DND-41 (cell line): ENCODE measurements around the gene PMPCA.

Experiments used
- ATAC-seq: fragments of 200-7000 bp; cut with Tn5 transposase; 3 replicates; pipeline ENCODE4 v1.9.1; 2021; ENCODE audit warnings: low read depth; ENCODE audit not compliant: insufficient read depth
- DNase-seq: peaks from one replicate; pipeline ENCODE4 v3.0.0-alpha.2; 2020
- H2AFZ ChIP-seq: 2 replicates; pipeline ENCODE4 v1.6.0; 2012; ENCODE audit warnings: low read depth, low read length
- H3K27ac ChIP-seq: 2 replicates; pipeline ENCODE4 v1.5.1; 2012; ENCODE audit warnings: low read length, inconsistent platforms
- H3K27me3 ChIP-seq: fragments of 200-600 bp; sonication (generic); 2 replicates; pipeline ENCODE4 v1.6.0; 2012; ENCODE audit warnings: low read length, mild to moderate bottlenecking, inconsistent platforms; ENCODE audit not compliant: insufficient read depth, poor library complexity
- H3K36me3 ChIP-seq: 2 replicates; pipeline ENCODE4 v1.5.1; 2012; ENCODE audit warnings: low read length, inconsistent platforms; ENCODE audit not compliant: insufficient read depth
- H3K4me1 ChIP-seq: 2 replicates; pipeline ENCODE4 v1.5.1; 2012; ENCODE audit warnings: mild to moderate bottlenecking, low read length; ENCODE audit not compliant: insufficient read depth
- H3K4me2 ChIP-seq: 2 replicates; pipeline ENCODE4 v1.6.0; 2012; ENCODE audit warnings: mild to moderate bottlenecking, moderate library complexity, low read length, inconsistent platforms; ENCODE audit not compliant: insufficient read depth
- H3K4me3 ChIP-seq, 2 experiments: fragments of 200-600 bp in 1 of 2; shearing (Covaris generic) in 1 of 2; 2 replicates each; pipeline ENCODE4 v1.5.1; 2012 to 2016; ENCODE audit warnings: inconsistent platforms in 2 of 2, low read length in 2 of 2, mild to moderate bottlenecking in 2 of 2, low read depth in 1 of 2, moderate library complexity in 1 of 2
- H3K79me2 ChIP-seq: 2 replicates; pipeline ENCODE4 v1.6.0; 2012; ENCODE audit warnings: low read length, inconsistent platforms; ENCODE audit not compliant: insufficient read depth
- H3K9ac ChIP-seq: 2 replicates; pipeline ENCODE4 v1.6.0; 2012; ENCODE audit warnings: low read depth, mild to moderate bottlenecking, inconsistent platforms, low read length, moderate library complexity
- H3K9me3 ChIP-seq: 2 replicates; pipeline ENCODE4 v1.5.1; 2012; ENCODE audit warnings: low read length, moderate library complexity, mild to moderate bottlenecking, inconsistent platforms; ENCODE audit not compliant: insufficient read depth, severe bottlenecking
- H4K20me1 ChIP-seq: 2 replicates; pipeline ENCODE4 v1.6.0; 2012; ENCODE audit warnings: low read length; ENCODE audit not compliant: insufficient read depth
- CTCF ChIP-seq: IDR thresholded peaks from 2 replicates; pipeline ENCODE4 v1.5.1; 2012; ENCODE audit warnings: borderline replicate concordance, low read length, moderate library complexity, mild to moderate bottlenecking; ENCODE audit not compliant: poor library complexity, severe bottlenecking; ENCODE audit errors: extremely low read depth
- EZH2 ChIP-seq: IDR thresholded peaks from 3 replicates; pipeline ENCODE4 v1.6.1; 2012; ENCODE audit warnings: borderline replicate concordance, low read depth, mild to moderate bottlenecking, moderate library complexity, low read length, inconsistent platforms; ENCODE audit not compliant: severe bottlenecking

PMPCA gene

GRCh38 chr9:136378170-136379002, 32.1 kb upstream of the PMPCA start:
- no peak for TF ChIP-seq CTCF
- no peak for TF ChIP-seq EZH2
- Histone ChIP-seq H3K4me1 (no peaks in the 10 kb centered on the region), H3K9ac (no peak overlapping the region), H3K9me3 (no peaks in the 10 kb centered on the region), H4K20me1 (peaks cover 15% of the 10 kb centered on the region; the same call in 1 of the 2 replicates), H3K79me2 (no peaks in the 10 kb centered on the region), H3K36me3 (peaks cover 40% of the 10 kb centered on the region), H3K4me2 (no peak overlapping the region), H3K27me3 (no peaks in the 10 kb centered on the region), H2AFZ (no peak overlapping the region), H3K27ac (no peak overlapping the region), H3K4me3 (no peak overlapping the region)
- ATAC-seq (no peak), DNase-seq (no peak)

- Histone ChIP-seq H3K79me2 (no peaks in the 10 kb centered on the region), H3K9ac (no peak overlapping the region), H3K27me3 (no peaks in the 10 kb centered on the region), H3K9me3 (no peaks in the 10 kb centered on the region), H3K4me2 (no peak overlapping the region), H3K4me1 (no peaks in the 10 kb centered on the region), H3K27ac (no peak overlapping the region), H2AFZ (no peak overlapping the region), H3K36me3 (peaks cover 43% of the 10 kb centered on the region), H3K4me3 (no peak overlapping the region), H4K20me1 (peaks cover 16% of the 10 kb centered on the region; the same call in 1 of the 2 replicates)
- TF ChIP-seq EZH2 (no peak), CTCF (no peak)
- ATAC-seq (no peak), DNase-seq (no peak)
Measured at GRCh38 chr9:136379003-136379287, 31.5 kb upstream of the PMPCA start.

- no peak overlapping the region for H3K9ac ChIP-seq
- no peaks in the 10 kb centered on the region for H3K9me3 ChIP-seq
- H3K36me3 ChIP-seq: peaks cover 48% of the 10 kb centered on the region
- no peak overlapping the region for H3K27ac ChIP-seq
- TF ChIP-seq CTCF (no peak), EZH2 (no peak)
- no peaks in the 10 kb centered on the region for H3K27me3 ChIP-seq
- no peak overlapping the region for H2AFZ ChIP-seq
- no peaks in the 10 kb centered on the region for H3K79me2 ChIP-seq
- DNase-seq: no peak
- peaks cover 21% of the 10 kb centered on the region; the same call in 1 of the 2 replicates for H4K20me1 ChIP-seq
- H3K4me2 ChIP-seq: no peak overlapping the region
- no peak overlapping the region for H3K4me3 ChIP-seq
- H3K4me1 ChIP-seq: peaks cover 3% of the 10 kb centered on the region; the same call in 1 of the 2 replicates
- ATAC-seq: no peak
Measured at GRCh38 chr9:136379401-136379800, 31.1 kb upstream of the PMPCA start.

- DNase-seq (no peak), ATAC-seq (no peak)
- peaks cover 48% of the 10 kb centered on the region for H3K36me3 ChIP-seq
Measured at GRCh38 chr9:136379891-136380290, 30.6 kb upstream of the PMPCA start.

More at GRCh38 chr9:136379891-136380290, 30.6 kb upstream of the PMPCA start:
- no peak for TF ChIP-seq EZH2
- TF ChIP-seq CTCF: no peak
- no peaks in the 10 kb centered on the region for H3K79me2 ChIP-seq
- peaks cover 8% of the 10 kb centered on the region for H3K4me1 ChIP-seq
- H3K4me2 ChIP-seq: no peak overlapping the region
- H4K20me1 ChIP-seq: peaks cover 21% of the 10 kb centered on the region; the same call in 1 of the 2 replicates
- H3K9ac ChIP-seq: no peak overlapping the region
- H3K4me3 ChIP-seq: no peak overlapping the region
- no peak overlapping the region for H3K27ac ChIP-seq
- H3K9me3 ChIP-seq: no peaks in the 10 kb centered on the region
- H2AFZ ChIP-seq: no peak overlapping the region
- no peaks in the 10 kb centered on the region for H3K27me3 ChIP-seq
